ENCODE measurements around the gene POLR3C.

GRCh38 chr1:145788580-145788979 is 35.4 kb upstream of the POLR3C start:
- no peak for TF ChIP-seq EZH2 (IDR thresholded peaks at IDR 0.05; ENCODE audit: borderline replicate concordance, low read length)
- TF ChIP-seq CTCF (IDR thresholded peaks at IDR 0.05; ENCODE audit: low read length), result no peak
